Right renal pelvis (tissue), 4 donors: Measurements from ENCODE around the gene PNN. TPM values are rescaled to one million over a fixed set of nuclear protein-coding genes. Genes with fewer than 3 reads are reported as not detected.
A peak's percentile ranks its signal among the peaks of the same experiment; 100 is the strongest.
"Not testable (repeated sequence)": the region's sequence is repeated elsewhere in the genome, so short reads cannot be mapped to it uniquely, and the experiment has no call there.

ENCODE experiments used
- DNase-seq, 4 donors: peaks; one replicate each; pipeline ENCODE4 v3.0.0-alpha.2; 2013; ENCODE audit warnings: low read depth in 4 of 4, low spot score in 3 of 4, missing footprints in 1 of 4
- polyA plus RNA-seq, 4 donors: library from polyadenylated mRNA; unstranded; fragments of 120-200 nt; gene quantifications; one replicate each; pipeline ENCODE4 v1.2.1, GENCODE V29; 2013; ENCODE audit not compliant: insufficient read length in 4 of 4

The PNN gene
- polyA plus RNA-seq: 100 to 1,000 TPM; 159 to 202 (median 185) TPM

DNA sequence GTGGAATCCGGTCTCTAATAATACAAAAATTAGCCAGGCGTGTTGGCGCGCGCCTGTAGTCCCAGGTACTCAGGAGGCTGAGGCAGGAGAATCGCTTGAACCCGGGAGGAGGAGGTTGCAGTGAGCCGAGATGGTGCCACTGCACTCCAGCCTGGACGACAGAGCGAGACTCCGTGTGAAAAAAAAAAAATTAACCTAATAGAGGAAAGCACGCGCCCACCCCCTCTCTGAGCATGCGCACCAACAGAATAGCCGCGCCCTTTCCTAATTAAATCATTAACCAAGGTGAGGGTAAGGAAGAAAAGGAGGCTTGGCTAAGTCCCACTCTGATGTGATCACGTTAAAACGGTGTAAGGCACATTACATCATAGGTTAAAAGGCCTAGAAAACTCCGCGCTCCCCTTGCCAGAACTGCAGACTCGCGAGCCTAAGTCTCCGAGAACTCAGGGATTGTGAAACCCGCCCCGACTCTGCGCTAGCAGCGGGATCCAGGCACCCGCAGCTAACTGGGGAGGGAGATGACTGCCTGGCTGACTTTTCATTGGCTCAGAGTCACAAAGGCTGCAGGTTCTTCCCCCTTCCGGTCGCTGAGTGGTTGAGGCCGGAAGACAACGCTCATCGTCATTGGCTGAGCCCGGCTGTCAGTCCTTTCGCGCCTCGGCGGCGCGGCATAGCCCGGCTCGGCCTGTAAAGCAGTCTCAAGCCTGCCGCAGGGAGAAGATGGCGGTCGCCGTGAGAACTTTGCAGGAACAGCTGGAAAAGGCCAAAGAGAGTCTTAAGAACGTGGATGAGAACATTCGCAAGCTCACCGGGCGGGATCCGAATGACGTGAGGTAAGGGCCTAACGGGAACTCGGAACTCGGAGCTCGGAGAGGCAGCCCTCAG lies at the start of gene PNN:
Gene PNN (plus strand): TSS at position 695 of the 885 bp plus-strand sequence. CDS start 26 bp downstream, at position 721.
- DNase-seq: peak; percentile 92 to 99 (median 98)

DNA sequence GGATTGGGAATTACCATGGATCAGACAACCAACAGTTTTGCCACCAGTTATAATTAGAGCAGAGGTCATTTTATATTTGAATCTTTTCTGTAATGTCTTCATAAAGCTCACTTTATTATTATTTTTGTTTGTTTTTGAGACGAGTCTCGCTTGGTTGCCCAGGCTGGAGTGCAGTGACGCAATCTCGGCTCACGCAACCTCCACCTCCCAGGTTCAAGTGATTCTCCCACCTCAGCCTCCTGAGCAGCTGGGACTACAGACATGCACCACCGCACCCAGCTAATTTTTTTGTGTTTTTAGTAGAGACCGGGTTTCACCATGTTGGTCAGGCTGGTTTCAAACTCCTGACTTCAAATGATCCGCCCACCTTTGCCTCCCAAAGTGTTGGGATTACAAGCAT lies 37.2 kb upstream of the PNN start:
- DNase-seq: not testable (repeated sequence)

DNA sequence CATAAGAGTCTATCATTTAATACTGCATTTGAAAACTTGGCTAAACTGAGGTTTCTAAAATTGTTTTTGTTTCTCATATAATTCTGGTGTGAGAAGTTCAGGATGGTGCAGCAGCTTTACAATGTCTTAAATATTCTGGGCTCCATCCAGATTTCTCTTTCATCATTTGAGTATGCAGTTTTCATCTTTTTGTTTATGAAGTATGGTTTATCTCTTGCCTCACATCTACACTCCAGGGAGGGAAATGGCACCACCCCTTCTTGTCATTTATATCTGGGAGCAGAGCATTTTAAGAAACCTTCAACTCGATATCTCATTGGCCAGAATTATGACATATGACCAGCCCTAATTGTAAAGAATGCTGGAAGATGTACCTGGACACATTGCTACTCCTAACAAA lies 36.6 kb upstream of the PNN start:
- no peak for DNase-seq

DNA sequence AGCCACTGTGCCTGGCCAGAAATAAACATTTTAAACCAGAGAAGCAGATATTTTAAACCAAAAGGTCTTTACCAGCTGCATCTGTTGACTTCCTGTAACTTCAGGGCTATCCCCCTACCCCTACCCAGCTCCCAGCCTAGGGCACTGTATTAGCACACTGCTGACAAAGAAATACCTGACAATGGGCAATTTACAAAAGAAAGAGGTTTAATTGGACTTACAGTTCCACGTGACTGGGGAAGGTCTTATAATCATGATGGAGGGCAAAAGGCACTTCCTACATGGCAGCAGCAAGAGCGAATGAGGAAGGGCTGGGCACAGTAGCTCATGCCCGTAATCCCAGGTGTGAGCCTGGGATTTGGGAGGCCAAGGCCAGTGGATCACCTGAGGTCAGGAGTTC lies 34.9 kb upstream of the PNN start:
- no peak for DNase-seq

DNA sequence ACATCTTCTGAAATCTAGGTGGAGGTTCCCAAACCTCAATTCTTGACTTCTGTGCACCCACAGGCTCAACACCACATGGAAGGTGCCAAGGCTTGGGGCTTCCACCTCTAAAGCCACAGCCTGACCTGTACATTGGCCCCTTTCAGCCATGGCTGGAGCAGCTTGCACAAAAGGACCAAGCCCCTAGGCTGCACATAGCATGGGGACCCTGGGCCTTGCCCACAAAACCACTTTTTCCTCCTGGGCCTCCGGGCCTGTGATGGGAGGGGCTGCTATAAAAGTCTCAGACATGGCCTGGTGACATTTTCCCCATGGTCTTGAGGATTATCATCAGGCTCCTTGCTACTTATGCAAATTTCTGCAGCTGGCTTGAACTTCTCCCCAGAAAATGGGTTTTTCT lies 33.4 kb upstream of the PNN start:
- DNase-seq: not testable (repeated sequence)

DNA sequence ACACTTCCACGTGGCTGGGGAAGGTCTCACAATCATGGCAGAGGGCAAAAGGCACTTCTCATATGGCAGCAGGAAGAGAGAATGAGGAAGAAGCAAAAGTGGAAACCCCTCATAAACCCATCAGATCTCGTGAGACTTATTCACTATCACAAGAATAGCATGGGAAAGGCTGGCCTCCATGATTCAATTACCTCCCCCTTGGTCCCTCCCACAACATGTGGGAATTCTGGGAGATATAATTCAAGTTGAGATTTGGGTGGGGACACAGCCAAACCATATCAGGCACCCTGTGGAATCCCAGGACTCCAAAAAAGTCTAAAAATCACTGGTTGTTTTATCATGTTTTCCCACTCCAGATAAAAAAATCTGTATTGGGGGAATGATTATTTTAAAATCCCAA lies 31.8 kb upstream of the PNN start:
- not testable (repeated sequence) for DNase-seq

DNA sequence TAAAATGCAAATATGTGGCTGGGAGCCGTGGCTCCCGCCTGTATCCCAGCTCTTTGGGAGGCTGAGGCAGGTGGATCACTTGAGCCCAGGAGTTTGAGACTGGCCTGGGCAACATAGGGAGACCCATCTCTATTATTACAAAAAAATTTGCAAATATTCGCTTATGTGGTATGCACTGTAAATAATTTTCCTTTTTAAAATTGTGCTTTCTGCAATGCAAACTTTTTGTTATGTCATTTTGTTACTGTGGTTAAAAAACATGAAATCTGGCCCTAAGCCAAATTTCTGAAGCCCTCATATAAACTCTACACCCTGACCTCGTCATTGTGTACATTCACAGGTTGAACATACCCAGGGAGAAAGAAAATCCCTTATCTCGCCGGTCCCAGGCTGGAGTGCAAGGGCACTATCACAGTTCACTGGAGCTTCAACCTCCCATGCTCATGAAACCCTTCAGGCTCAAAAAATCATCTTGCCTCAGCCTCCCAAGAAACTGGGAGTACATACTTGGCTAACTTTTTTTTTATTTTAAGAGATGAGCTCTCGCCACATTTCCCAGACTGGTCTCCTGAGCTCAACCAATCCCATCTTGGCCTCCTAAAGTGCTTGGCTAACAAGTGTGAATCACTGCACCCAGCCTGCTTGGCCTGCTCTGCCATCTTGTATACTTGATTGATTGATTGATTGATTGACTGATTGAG lies 29.6 kb upstream of the PNN start:
- no peak for DNase-seq

DNA sequence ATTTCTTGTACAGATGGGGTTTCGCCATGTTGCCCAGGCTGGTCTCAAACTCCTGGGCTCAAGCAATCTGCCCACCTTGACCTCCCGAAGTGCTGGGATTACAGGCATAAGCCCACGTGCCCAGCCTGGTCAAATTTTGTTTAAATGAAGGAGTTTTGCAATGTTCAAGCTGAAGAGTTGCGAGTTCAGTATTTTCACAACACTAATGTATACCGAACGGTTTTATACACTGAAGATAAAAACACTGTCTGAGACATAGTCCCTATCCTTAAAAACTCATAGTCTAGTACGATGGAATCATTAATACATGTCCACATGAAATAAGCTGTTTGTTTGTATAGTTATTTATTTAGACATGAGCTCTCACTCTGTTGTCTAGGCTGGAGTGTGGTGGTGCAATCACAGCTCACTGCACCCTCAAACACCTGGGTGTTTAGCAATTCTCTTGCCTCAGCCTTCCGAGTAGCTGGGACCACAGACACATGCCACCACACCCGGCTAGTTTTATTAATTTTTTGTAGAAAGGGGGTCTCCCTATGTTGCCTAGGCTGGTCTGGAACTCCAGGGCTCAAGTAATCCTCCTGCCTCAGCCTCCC lies 20.4 kb upstream of the PNN start:
- no peak for DNase-seq

DNA sequence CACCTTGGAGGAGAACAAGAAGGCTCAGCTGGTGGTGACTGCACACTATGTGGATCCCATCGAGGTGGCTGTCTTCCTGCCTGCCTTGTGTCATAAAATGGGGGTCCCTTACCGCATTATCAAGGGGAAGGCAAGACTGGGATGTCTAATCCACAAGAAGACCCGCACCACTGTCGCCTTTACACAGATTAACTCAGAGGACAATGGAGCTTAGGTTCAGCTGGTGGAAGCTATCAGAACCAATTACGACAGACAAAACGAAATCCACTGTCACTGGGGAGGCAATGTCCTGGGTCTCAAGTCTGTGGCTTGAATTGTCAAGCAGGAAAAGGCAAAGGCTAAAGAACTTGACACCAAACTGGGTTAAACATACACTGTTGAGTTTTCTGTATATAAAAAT lies 17.6 kb upstream of the PNN start:
- no peak for DNase-seq

DNA sequence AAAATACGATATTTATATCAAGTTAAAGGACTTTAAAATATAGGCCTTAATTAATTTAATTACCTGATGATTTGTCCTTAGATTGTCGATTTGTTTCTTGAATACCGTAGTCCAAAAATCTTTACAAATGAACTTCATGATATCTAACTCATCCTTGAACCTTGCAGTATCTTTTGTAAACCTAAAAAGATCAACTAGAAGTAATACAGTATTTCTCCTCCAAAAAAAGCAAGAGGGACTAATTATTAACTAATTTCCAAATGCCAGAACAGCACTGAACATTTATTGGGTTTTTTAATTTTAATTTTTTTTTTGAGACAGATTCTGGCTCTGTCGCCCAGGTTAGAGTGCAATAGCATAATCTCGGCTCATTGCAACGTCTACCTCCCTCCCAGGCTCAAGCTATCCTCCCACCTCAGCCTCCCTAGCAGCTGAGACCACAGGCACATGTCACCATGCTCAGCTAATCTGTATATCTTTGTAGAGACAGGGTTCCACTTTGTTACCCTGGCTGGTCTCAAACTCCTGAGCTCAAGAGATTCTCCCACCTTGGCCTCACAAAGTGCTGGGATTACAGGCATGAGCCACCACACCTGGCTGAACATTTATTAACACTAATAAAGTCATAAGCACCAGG lies 16.7 kb upstream of the PNN start:
- no peak for DNase-seq

DNA sequence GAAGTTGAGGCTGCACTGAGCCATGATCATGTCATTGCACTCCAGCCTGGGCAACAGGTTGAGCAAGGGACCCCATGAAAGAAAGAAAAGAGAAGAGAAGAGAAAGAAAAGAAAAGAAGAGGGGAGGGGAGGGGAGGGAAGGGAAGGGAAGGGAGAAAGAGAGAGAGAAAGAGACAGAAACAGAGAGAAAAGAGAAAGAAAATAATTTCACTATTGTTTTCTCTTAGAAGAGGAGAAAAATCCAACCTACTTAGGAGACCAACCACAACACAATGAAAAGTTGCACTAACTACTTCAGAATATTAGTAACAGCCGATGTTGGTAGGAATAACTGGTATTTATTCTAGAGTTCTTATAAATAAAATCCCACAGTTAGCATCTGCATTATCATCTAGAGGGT lies 14.6 kb upstream of the PNN start:
- DNase-seq: no peak

DNA sequence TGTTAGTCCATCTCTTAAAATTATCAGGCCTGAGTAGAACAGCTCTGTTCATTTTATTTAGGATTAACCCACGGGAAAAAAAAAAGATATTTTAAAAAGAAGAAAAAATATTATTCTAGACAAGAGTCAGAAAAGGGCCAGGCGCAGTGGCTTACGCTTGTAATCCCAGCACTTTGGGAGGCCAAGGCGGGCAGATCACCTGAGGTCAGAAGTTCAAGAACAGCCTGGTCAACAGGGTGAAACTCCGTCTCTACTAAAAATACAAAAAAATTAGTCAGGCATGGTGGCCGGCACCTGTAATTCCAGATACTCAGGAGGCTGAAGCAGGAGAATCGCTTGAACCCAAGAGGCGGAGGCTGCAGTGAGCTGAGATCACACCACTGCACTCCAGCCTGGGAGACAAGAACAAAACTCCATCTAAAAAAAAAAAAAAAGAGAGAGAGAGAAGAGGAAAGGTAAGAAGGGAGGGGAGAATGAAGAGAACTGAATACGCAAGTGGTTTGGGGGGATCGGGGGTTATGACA lies 7.2 kb upstream of the PNN start:
- DNase-seq: not testable (repeated sequence)

DNA sequence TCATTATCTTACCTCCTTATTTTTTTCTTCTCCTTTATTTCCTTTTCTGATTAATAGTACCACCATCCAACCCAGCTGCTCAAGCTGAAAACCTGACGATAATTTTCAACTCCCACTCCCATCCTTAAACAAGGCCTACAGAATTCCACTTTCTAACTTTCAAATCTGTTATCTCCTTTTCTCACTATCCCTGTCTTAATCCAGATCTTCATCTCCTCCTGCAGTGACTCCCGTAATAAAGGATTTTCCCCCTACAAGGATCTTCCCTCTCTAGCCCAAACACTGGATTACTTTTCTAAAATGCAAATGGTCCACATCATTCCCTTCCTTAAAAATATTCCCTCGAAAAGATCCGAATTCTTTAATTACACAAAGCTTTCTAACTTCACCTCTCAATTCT lies 6.5 kb upstream of the PNN start:
- no peak for DNase-seq

DNA sequence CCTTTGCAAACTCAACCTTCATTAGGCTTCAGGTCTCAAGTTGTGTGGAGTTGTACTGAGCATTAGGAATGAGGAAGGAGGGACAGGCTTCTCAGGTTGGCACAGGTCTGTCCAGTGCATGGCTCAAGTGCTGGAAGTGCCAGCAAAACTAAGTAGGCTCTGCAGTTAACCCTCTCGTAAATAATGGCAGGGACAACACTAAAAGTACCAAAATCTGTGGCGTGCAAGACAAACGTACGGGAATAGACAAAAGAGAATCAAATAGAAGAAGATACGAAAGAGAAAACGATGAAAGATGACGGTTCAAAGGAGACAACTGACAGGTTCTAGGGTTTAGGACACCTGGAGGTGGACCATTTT lies 5.5 kb upstream of the PNN start:
- no peak for DNase-seq

DNA sequence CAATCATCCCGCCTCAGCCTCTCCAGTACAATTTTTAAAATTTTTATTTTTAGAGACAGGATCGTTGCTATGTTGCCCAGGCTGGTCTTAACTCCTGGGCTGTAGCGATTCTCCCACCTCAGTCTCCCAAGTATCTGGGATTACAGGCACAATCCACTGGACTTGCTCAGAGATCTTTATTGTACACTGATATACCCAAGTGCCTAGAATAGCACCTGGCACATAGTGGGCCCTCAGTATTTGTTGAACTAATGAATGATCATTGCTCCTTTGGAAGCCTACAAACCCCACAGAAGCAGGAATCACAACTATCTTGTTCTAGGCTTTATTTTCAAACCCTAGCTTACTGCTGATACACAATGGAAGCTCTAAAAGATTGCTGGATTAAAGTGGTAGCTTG lies 1.9 kb upstream of the PNN start:
- DNase-seq: no peak

DNA sequence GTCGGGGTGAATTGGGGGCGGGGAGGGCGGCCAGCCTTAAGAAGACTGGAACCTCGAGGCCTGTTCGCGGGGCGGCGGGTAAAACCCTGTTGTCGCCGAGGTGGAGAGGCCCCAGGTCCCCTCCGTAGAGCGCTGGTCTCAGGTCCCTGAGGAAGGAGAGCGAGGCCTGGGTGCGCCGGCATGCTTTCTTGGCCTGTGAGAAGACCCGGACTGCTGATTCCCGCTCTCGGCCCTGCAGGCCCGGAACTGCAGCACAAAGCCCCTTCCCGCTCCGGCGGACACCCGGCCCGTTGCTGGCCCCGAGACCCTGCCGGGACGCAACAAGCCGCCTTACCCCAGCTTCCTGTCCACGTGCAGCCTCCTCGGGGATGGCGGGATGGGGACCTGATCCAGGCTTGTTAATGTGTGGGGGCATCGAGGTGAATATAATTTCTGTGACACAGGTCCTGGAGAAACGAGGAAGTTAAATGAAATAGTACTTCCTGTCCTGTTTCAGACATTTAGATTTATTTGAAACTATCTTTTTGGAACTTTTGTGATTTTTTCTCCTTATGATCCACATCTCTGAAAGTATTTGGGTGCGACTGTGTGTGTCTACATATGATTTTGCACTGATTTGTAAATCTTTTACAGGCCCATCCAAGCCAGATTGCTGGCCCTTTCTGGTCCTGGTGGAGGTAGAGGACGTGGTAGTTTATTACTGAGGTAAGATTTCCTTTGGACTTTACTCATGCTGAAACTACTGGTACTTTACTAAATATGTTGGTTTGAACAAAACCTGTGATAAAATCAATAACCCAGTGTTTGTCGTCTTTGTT lies 600 bp downstream of the PNN start:
- peak in 2 of 4 donors; percentile 34 to 47 for DNase-seq

DNA sequence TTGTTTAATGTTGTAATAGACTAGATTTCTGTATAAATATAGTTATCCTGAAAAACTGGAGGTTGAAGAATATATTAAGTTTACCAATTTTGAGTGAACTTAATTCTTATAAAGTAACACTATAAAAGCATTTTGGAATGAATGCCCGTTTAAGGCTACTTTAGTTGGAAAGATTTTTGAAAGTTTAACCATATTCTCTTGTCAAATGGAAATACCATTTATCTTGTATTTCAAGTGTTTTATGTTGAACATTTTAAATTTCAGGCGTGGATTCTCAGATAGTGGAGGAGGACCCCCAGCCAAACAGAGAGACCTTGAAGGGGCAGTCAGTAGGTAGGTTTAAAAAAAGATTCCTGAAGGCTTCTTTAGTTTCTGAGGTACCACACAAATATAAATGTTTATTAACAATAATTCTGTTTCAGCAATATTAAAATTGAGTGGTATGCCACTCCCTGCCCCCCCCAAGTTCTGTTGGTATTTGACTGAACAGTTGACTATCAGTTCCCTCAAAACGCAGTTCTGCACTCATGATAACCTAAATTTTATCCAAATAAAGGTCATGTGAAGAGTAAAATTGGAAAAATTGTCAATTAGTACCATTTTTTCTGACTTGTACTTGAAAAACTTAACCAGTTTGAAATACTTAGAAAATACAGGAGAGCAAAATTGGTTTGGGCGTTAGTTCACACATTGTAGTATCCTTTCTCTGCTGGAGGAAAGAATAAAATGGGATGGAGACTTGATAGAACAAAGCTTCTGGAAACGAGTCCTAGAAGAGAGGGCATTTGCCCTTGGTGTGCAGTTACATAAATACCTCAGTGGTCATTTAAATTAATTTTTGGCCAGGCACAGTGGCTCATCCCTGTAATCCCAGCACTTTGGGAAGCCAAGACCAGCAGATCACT lies 1.5 kb downstream of the PNN start:
- no peak for DNase-seq

DNA sequence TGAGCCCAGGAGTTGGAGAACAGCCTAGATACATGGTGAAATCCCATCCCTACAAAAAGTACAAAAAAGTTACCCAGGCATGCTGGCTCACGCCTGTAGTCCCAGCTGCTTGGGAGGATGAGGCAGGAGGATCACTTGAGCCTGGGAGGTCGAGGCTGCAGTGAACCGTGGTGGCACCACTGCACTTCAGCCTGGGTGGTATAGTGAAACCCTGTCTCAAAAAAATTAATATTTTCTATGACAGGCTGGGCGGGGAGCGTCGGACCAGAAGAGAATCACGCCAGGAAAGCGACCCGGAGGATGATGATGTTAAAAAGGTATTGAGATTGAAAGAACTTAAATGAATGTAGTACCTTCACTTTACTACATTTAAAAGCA lies 2.1 kb downstream of the PNN start:
- no peak for DNase-seq

DNA sequence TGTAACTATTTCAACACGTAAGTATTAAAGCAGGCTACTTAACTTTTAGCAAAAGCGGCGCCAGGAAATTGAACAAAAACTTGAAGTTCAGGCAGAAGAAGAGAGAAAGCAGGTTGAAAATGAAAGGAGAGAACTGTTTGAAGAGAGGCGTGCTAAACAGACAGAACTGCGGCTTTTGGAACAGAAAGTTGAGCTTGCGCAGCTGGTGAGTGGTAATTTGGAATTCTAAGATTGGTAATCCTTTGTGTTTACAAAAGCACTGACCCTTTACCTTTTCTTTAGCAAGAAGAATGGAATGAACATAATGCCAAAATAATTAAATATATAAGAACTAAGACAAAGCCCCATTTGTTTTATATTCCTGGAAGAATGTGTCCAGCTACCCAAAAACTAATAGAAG lies 4.0 kb downstream of the PNN start:
- DNase-seq: no peak
